GM12891 (cell line): ENCODE measurements around the gene HSPB9.

Experiments used
- POLR2A ChIP-seq: IDR thresholded peaks from 2 replicates; pipeline ENCODE4 v1.6.1; 2011; ENCODE audit warnings: low read depth, low read length, control low read depth
- POLR2AphosphoS5 ChIP-seq: IDR thresholded peaks from 2 replicates; pipeline ENCODE4 v1.6.1; 2011; ENCODE audit warnings: low read depth, low read length, control low read depth
- SPI1 ChIP-seq: IDR thresholded peaks from 2 replicates; pipeline ENCODE4 v1.6.1; 2011; ENCODE audit warnings: low read depth, low read length, control low read depth

GRCh38 chr17:42119301-42119700 lies 3.3 kb upstream of the HSPB9 start:
- no peak for TF ChIP-seq SPI1
- no peak for TF ChIP-seq POLR2AphosphoS5
- TF ChIP-seq POLR2A = no peak
